ENCODE results near the gene MEGF11. TPM values are rescaled to one million over a fixed set of nuclear protein-coding genes. Genes with fewer than 3 reads are reported as not detected.

MEGF11 gene
- polyA plus RNA-seq, 3 donors: not detected

GRCh38 chr15:66035901-66036300, 217.6 kb downstream of the MEGF11 start:
- Histone ChIP-seq H2AFZ (ENCODE audit: insufficient read depth, low read depth, low read length, poor library complexity, severe bottlenecking) (no peak overlapping the region), H3K27me3 (ENCODE audit: control insufficient read depth in 2 of 2, insufficient read depth in 2 of 2, low read length in 2 of 2) (peaks cover 4 to 17% of the 10 kb centered on the region in 2 donors), H3K9me3 (replicated peaks in 1 of 2; ENCODE audit: control insufficient read depth in 1 of 2, insufficient read depth in 1 of 2, low read length in 2 of 2) (peaks cover 0 to 5% of the 10 kb centered on the region in 2 donors), H3K4me1 (ENCODE audit: control insufficient read depth in 1 of 2, insufficient read depth in 2 of 2, low read length in 2 of 2) (no peaks in the 10 kb centered on the region), H3K79me2 (ENCODE audit: insufficient read depth, low read length) (no peaks in the 10 kb centered on the region), H3K4me2 (replicated peaks; ENCODE audit: extremely low read depth, low read length, poor library complexity, severe bottlenecking) (no peak overlapping the region), H3K4me3 (replicated peaks in 1 of 3; ENCODE audit: low read depth in 2 of 3, low read length in 3 of 3) (no peak overlapping the region), H3K9ac (ENCODE audit: insufficient read depth, low read length, poor library complexity, severe bottlenecking) (no peak overlapping the region), H4K20me1 (ENCODE audit: insufficient read depth, low read length) (no peaks in the 10 kb centered on the region), H3K27ac (ENCODE audit: low read depth in 1 of 2, low read length in 2 of 2) (no peak overlapping the region), H3K36me3 (replicated peaks in 1 of 2; ENCODE audit: control insufficient read depth in 1 of 2, insufficient read depth in 2 of 2, low read length in 2 of 2) (no peaks in the 10 kb centered on the region)
- Mint-ChIP-seq H3K4me1 (no peaks in the 10 kb centered on the region), H3K4me3 (no peak overlapping the region), H3K36me3 (no peaks in the 10 kb centered on the region), H3K27me3 (ENCODE audit: low read depth in 3 of 3) (peaks cover 16 to 36% (median 27%) of the 10 kb centered on the region in 3 donors), H3K9me3 (peaks cover 0 to 13% (median 6%) of the 10 kb centered on the region in 7 donors), H3K27ac (no peak overlapping the region)
- intact Hi-C loops (cut with micrococcal nuclease): no loop called here
- no peak for TF ChIP-seq CTCF (IDR thresholded peaks at IDR 0.05)
- DNase-seq: no peak
- 86% methylated on average over 5 of the region's 5 CpGs for whole genome bisulfite sequencing (ENCODE audit: insufficient coverage)

- Mint-ChIP-seq H3K4me3 (no peak overlapping the region), H3K9me3 (peaks cover 0 to 15% (median 6%) of the 10 kb centered on the region in 7 donors), H3K4me1 (no peaks in the 10 kb centered on the region), H3K27me3 (ENCODE audit: low read depth in 3 of 3) (peaks cover 9 to 23% (median 16%) of the 10 kb centered on the region in 3 donors), H3K36me3 (no peaks in the 10 kb centered on the region), H3K27ac (no peak overlapping the region)
- no peak overlapping the region for H3K27ac ChIP-seq (ENCODE audit: low read depth in 1 of 2, low read length in 2 of 2)
- H3K9ac ChIP-seq (ENCODE audit: insufficient read depth, low read length, poor library complexity, severe bottlenecking): no peak overlapping the region
- H2AFZ ChIP-seq (ENCODE audit: insufficient read depth, low read depth, low read length, poor library complexity, severe bottlenecking): no peak overlapping the region
- H3K9me3 ChIP-seq (replicated peaks in 1 of 2; ENCODE audit: control insufficient read depth in 1 of 2, insufficient read depth in 1 of 2, low read length in 2 of 2): peaks cover 0 to 5% of the 10 kb centered on the region in 2 donors
- intact Hi-C loops (cut with micrococcal nuclease): no loop called here
- H4K20me1 ChIP-seq (ENCODE audit: insufficient read depth, low read length): no peaks in the 10 kb centered on the region
- no peaks in the 10 kb centered on the region for H3K4me1 ChIP-seq (ENCODE audit: control insufficient read depth in 1 of 2, insufficient read depth in 2 of 2, low read length in 2 of 2)
- WGBS (ENCODE audit: insufficient coverage): 92% methylated on average over 2 of the region's 2 CpGs
- H3K4me2 ChIP-seq (replicated peaks; ENCODE audit: extremely low read depth, low read length, poor library complexity, severe bottlenecking): no peak overlapping the region
- no peak for TF ChIP-seq CTCF (IDR thresholded peaks at IDR 0.05)
- no peak for DNase-seq
- peaks cover 0 to 7% of the 10 kb centered on the region in 2 donors for H3K27me3 ChIP-seq (ENCODE audit: control insufficient read depth in 2 of 2, insufficient read depth in 2 of 2, low read length in 2 of 2)
- H3K4me3 ChIP-seq (replicated peaks in 1 of 3; ENCODE audit: low read depth in 2 of 3, low read length in 3 of 3): no peak overlapping the region
- H3K79me2 ChIP-seq (ENCODE audit: insufficient read depth, low read length): no peaks in the 10 kb centered on the region
- H3K36me3 ChIP-seq (replicated peaks in 1 of 2; ENCODE audit: control insufficient read depth in 1 of 2, insufficient read depth in 2 of 2, low read length in 2 of 2): no peaks in the 10 kb centered on the region
These were observed 220.4 kb downstream of the MEGF11 start for GRCh38 chr15:66033143-66033542.
